Measurements from ENCODE around the gene SP1. TPM values are rescaled to one million over a fixed set of nuclear protein-coding genes. Genes with fewer than 3 reads are reported as not detected.

SP1 gene
- total and polyA plus RNA-seq, 9 of the 15 experiments (the other 6 are each of a cell fraction or from before 2014, with no cell fraction given): 8.0 to 65.5 (median 41.6) TPM

- H2AFZ ChIP-seq (ENCODE audit: low read depth, low read length): no peak overlapping the region
- no peaks in the 10 kb centered on the region for H3K27me3 ChIP-seq (ENCODE audit: control insufficient read depth in 2 of 2, insufficient read depth in 2 of 2, low read length in 2 of 2)
- peaks cover 0 to 17% of the 10 kb centered on the region in 2 experiments; a peak in 3 of 5 replicates for H3K4me1 ChIP-seq (replicated peaks in 1 of 2; ENCODE audit: control insufficient read depth in 2 of 2, insufficient read depth in 2 of 2, low read length in 2 of 2)
- no peak for TF ChIP-seq IFI16 (CRISPR knock-in tag; IDR thresholded peaks at IDR 0.05)
- TF ChIP-seq POLR2A (conservative IDR thresholded peaks at IDR 0.05): peak; percentile 49
- TF ChIP-seq GATAD2A (IDR thresholded peaks at IDR 0.05): no peak
- peak; percentile 39 for TF ChIP-seq SUPT5H (IDR thresholded peaks at IDR 0.05)
- TF ChIP-seq RBFOX2 (IDR thresholded peaks at IDR 0.05; ENCODE audit: low read depth, low read length): peak; percentile 32; the same call in 1 of the 2 replicates
- no peak for TF ChIP-seq BCLAF1 (IDR thresholded peaks at IDR 0.05; ENCODE audit: borderline replicate concordance in 1 of 2, control insufficient read depth in 1 of 2, low read depth in 2 of 2, low read length in 1 of 2)
- TF ChIP-seq THRB (CRISPR knock-in tag; conservative IDR thresholded peaks at IDR 0.05): no peak
- TF ChIP-seq POLR2AphosphoS5 (IDR thresholded peaks at IDR 0.05; ENCODE audit: control insufficient read depth, insufficient read depth, low read depth, low read length): peak; percentile 25; the same call in 1 of the 2 replicates
- in situ Hi-C loops (cut with MboI) (no loop called here), intact Hi-C loops (cut with micrococcal nuclease) (no loop called here)
- no peaks in the 10 kb centered on the region for H3K9me3 ChIP-seq (replicated peaks; ENCODE audit: control insufficient read depth, insufficient read depth, low read depth, low read length)
- peaks cover 70% of the 10 kb centered on the region for H3K36me3 ChIP-seq (ENCODE audit: control insufficient read depth, insufficient read depth, low read length)
- WGBS (ENCODE audit: insufficient coverage, low coverage, missing lambda C conversion rate): 86% methylated on average over 3 of the region's 3 CpGs
- no peak overlapping the region; the same call in 1 of the 2 replicates for H3K4me3 ChIP-seq
- peak overlapping the region in 1 of 2 experiments; percentile 3; a peak in 1 of 4 replicates for H3K9ac ChIP-seq (ENCODE audit: insufficient read depth in 1 of 2, low read depth in 2 of 2, low read length in 2 of 2)
- DNase-seq (ENCODE audit: extremely low read depth in 1 of 4, low spot score in 3 of 4): no peak
- no peak overlapping the region for H3K27ac ChIP-seq (ENCODE audit: extremely low read depth, low read depth, low read length)
- POLR2A ChIA-PET: interaction anchor here (0.5 to 3.9 kb wide), 16 partner anchors 10 to 573 kb away, joined by 3 to 39 read pairs (median 5); partner anchors contain the start of genes AAAS, SP1 and TARBP2
- peaks cover 36% of the 10 kb centered on the region for H4K20me1 ChIP-seq (replicated peaks; ENCODE audit: control insufficient read depth, insufficient read depth, low read length)
- FAIRE-seq: peak; percentile 23
- H3K4me2 ChIP-seq (ENCODE audit: insufficient read depth, low read length): peak overlapping the region; percentile 10; the same call in 1 of the 2 replicates
- BruUV-seq (replicated peaks): no TSS peak
- CTCF ChIA-PET (ENCODE audit: low intra/inter-chr PET ratio): interaction anchor here (0.9 kb wide), 1 partner anchor 127 kb away, joined by 3 read pairs; no protein-coding TSS in a partner anchor
- H3K9me1 ChIP-seq (ENCODE audit: control insufficient read depth, insufficient read depth, low read length): peaks cover 4% of the 10 kb centered on the region
- peaks cover 76% of the 10 kb centered on the region for H3K79me2 ChIP-seq (ENCODE audit: control insufficient read depth, insufficient read depth, low read length)
- no peak for ATAC-seq
Observed at GRCh38 chr12:53454707-53455106, 74.7 kb downstream of the SP1 start.
